PFSK-1 (cell line): ENCODE measurements around the gene SSH2.

Experiments
- POLR2AphosphoS5 ChIP-seq: IDR thresholded peaks from 2 replicates; pipeline ENCODE4 v1.6.1; 2012; ENCODE audit warnings: low read depth, mild to moderate bottlenecking, control low read depth, low read length, moderate library complexity
- SIN3A ChIP-seq: IDR thresholded peaks from 2 replicates; pipeline ENCODE4 v1.6.1; 2012; ENCODE audit warnings: mild to moderate bottlenecking, low read length, moderate library complexity, borderline replicate concordance; ENCODE audit not compliant: insufficient read depth
- TAF1 ChIP-seq: IDR thresholded peaks from 2 replicates; pipeline ENCODE4 v1.6.1; 2012; ENCODE audit warnings: low read length, control low read depth, borderline replicate concordance; ENCODE audit not compliant: insufficient read depth
- TF ChIP-seq, protein P1 (sequence below), 2 experiments: IDR thresholded peaks; 2 replicates each; pipeline versions ENCODE4 v1.6.1 to v1.8.0; 2011 to 2012; ENCODE audit warnings: low read depth in 2 of 2, low read length in 2 of 2, control low read depth in 1 of 2, inconsistent platforms in 1 of 2, mild to moderate bottlenecking in 1 of 2, moderate library complexity in 1 of 2; ENCODE audit not compliant: insufficient read depth in 1 of 2

DNA sequence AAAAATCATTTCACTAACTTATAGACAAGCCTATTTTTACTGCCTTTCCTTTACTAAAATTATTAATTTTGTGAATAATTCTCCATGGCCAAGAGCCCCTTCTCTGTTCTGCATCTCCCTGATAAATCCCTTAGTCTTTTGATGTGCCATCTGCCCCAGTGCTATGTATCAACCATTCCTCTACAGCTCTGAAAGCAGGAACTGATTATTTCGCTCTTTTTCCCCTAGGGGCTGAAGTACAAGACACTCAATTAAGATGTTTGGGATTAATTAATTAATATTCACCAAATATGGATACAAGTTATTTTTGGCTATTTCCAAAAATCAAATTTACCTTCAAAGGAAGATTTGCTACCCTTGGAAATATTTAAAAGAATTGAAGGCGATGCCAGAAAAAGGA is 26.6 kb downstream of the SSH2 start:
- TF ChIP-seq TAF1 (no peak), POLR2AphosphoS5 (no peak), SIN3A (no peak)
- TF ChIP-seq, protein P1, sequence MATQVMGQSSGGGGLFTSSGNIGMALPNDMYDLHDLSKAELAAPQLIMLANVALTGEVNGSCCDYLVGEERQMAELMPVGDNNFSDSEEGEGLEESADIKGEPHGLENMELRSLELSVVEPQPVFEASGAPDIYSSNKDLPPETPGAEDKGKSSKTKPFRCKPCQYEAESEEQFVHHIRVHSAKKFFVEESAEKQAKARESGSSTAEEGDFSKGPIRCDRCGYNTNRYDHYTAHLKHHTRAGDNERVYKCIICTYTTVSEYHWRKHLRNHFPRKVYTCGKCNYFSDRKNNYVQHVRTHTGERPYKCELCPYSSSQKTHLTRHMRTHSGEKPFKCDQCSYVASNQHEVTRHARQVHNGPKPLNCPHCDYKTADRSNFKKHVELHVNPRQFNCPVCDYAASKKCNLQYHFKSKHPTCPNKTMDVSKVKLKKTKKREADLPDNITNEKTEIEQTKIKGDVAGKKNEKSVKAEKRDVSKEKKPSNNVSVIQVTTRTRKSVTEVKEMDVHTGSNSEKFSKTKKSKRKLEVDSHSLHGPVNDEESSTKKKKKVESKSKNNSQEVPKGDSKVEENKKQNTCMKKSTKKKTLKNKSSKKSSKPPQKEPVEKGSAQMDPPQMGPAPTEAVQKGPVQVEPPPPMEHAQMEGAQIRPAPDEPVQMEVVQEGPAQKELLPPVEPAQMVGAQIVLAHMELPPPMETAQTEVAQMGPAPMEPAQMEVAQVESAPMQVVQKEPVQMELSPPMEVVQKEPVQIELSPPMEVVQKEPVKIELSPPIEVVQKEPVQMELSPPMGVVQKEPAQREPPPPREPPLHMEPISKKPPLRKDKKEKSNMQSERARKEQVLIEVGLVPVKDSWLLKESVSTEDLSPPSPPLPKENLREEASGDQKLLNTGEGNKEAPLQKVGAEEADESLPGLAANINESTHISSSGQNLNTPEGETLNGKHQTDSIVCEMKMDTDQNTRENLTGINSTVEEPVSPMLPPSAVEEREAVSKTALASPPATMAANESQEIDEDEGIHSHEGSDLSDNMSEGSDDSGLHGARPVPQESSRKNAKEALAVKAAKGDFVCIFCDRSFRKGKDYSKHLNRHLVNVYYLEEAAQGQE (IDR thresholded peaks at IDR 0.05; ENCODE audit: insufficient read depth in 1 of 2, low read depth in 2 of 2, low read length in 2 of 2), result no peak
